NB4 (cell line): ENCODE results near the gene SLC25A21.

ENCODE experiments used
- MYC ChIP-seq: IDR thresholded peaks from 2 replicates; pipeline ENCODE4 v1.6.1; 2011; ENCODE audit warnings: low read depth, low read length
- POLR2A ChIP-seq: IDR thresholded peaks from 2 replicates; pipeline ENCODE4 v1.6.1; 2011; ENCODE audit warnings: mild to moderate bottlenecking; ENCODE audit not compliant: insufficient read length; ENCODE audit errors: extremely low read depth
- TF ChIP-seq, protein P1 (sequence below): IDR thresholded peaks from one replicate; pipeline ENCODE4 v1.5.1; 2012; ENCODE audit warnings: low read depth, low read length
- TF ChIP-seq, protein P2 (sequence below): IDR thresholded peaks from 2 replicates; pipeline ENCODE4 v1.6.1; 2011; ENCODE audit warnings: low read depth, low read length

DNA sequence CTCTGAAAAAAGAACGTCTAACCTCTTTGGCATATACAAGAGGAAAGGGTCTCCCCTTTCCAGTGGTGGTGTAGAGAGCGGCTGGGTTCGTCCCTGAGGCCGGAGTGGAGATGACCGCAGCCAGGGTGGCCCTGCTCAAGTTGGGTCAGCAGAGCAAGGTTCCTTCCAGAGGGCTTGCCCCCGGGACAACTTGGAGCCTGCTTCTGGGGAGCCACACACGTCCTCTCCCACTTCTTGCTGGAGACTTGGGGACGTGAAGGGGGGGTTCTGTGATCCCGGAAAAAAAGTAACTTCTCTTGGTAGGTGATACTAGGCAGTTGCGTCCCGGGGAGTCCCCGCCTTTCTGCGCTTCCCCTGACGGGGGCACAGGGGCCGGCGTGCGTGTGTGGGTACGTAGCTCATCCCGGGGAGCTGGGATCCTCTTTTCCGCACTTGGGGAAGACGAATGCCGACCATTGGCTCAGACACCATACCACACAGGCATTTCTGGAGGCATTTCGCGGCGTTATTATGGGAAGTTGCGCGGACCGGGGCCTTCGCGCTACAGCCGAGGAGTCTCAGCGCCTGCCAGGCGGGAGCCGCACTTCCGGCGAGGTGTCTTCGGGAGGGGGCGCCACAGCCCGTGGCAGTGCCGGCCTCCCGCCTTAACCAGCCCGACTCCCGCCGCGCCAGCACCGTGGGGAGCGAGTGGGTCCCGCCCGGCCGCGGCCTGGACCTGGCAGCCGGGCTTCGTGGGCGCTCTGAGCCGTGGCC is 525.6 kb downstream of the SLC25A21 start:
- TF ChIP-seq, protein P1, sequence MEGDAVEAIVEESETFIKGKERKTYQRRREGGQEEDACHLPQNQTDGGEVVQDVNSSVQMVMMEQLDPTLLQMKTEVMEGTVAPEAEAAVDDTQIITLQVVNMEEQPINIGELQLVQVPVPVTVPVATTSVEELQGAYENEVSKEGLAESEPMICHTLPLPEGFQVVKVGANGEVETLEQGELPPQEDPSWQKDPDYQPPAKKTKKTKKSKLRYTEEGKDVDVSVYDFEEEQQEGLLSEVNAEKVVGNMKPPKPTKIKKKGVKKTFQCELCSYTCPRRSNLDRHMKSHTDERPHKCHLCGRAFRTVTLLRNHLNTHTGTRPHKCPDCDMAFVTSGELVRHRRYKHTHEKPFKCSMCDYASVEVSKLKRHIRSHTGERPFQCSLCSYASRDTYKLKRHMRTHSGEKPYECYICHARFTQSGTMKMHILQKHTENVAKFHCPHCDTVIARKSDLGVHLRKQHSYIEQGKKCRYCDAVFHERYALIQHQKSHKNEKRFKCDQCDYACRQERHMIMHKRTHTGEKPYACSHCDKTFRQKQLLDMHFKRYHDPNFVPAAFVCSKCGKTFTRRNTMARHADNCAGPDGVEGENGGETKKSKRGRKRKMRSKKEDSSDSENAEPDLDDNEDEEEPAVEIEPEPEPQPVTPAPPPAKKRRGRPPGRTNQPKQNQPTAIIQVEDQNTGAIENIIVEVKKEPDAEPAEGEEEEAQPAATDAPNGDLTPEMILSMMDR, result no peak
- TF ChIP-seq, protein P2, sequence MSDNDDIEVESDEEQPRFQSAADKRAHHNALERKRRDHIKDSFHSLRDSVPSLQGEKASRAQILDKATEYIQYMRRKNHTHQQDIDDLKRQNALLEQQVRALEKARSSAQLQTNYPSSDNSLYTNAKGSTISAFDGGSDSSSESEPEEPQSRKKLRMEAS, result no peak
- TF ChIP-seq POLR2A (no peak), MYC (no peak)
